Loucy (cell line): ENCODE measurements around the gene TMEM134.

Experiments used
- EZH2phosphoT487 ChIP-seq: fragments of 200-600 bp; IDR thresholded peaks from 2 replicates; pipeline ENCODE4 v1.6.1; 2018; ENCODE audit warnings: antibody characterized with exemption, mild to moderate bottlenecking, moderate library complexity, borderline replicate concordance
- TF ChIP-seq, protein P1 (sequence below): fragments of 200-600 bp; sonication (generic); conservative IDR thresholded peaks from 2 replicates; pipeline ENCODE4 v1.5.1; 2014; ENCODE audit warnings: mild to moderate bottlenecking, antibody characterized with exemption, low read length

DNA sequence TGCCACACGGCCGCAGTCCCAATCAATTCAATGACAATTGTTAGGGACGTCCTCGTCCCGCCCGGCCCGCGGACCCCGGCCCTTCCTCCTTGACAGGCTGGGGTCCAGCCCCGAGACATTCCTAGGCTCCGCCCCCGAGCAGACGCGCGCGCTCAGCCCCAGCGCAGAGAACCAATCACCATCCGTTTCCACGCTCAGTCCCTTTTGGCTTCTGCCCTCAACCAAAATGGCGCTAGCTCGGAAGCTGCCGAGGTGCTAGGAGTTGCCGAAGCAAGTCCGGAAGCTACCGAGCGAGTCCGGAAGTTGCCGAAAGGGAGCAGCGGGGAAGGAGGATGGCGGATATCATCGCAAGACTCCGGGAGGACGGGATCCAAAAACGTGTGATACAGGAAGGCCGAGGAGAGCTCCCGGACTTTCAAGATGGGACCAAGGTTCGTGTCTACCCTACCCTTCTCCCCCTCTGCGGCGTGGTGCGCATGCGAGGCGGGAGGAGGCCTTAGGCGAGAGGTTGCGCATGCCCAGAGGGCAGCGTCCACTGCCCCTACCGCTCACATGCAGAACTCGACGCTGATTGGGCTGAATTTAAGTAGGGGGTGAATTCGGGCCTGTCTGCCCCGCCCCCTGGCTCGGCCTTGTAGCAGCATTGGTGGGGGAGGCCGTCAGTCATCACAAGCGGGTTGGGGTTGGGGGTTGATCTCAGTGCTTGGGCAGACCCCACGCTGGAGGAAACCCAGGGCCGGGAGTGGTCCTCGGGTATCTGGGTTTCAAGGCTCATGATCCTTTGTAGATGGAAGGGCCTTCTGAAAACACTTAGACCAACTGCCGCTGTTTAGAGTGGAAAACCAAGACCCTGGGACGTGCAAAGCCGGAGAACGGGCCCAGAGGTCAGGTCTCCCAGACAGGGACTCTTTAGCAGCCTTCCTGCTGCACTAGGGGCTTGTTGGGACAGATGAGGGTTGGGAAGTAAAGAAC is 14.1 kb upstream of the TMEM134 start, which contains the start of gene AIP:
- TF ChIP-seq, protein P1, sequence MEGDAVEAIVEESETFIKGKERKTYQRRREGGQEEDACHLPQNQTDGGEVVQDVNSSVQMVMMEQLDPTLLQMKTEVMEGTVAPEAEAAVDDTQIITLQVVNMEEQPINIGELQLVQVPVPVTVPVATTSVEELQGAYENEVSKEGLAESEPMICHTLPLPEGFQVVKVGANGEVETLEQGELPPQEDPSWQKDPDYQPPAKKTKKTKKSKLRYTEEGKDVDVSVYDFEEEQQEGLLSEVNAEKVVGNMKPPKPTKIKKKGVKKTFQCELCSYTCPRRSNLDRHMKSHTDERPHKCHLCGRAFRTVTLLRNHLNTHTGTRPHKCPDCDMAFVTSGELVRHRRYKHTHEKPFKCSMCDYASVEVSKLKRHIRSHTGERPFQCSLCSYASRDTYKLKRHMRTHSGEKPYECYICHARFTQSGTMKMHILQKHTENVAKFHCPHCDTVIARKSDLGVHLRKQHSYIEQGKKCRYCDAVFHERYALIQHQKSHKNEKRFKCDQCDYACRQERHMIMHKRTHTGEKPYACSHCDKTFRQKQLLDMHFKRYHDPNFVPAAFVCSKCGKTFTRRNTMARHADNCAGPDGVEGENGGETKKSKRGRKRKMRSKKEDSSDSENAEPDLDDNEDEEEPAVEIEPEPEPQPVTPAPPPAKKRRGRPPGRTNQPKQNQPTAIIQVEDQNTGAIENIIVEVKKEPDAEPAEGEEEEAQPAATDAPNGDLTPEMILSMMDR, result no peak
- no peak for TF ChIP-seq EZH2phosphoT487
